ENCODE results near the gene MED12L. TPM values are rescaled to one million over a fixed set of nuclear protein-coding genes. Genes with fewer than 3 reads are reported as not detected.
A peak's percentile ranks its signal among the peaks of the same experiment; 100 is the strongest.
"Not testable (repeated sequence)": the region's sequence is repeated elsewhere in the genome, so short reads cannot be mapped to it uniquely, and the experiment has no call there.

Gene MED12L
- total RNA-seq, 4 donors from 2014 or later = 1.6 to 23.7 (median 4.0) TPM

GRCh38 chr3:151226825-151227224 is 141.4 kb downstream of the MED12L start:
- H3K27ac ChIP-seq = no peak overlapping the region
- intact Hi-C loops (cut with DNase I) = loop anchor here (5.0 kb wide), 1 partner anchor 55 kb away; no protein-coding TSS in a partner anchor
- WGBS, 2 donors = 80 to 89% methylated on average over 5 of the region's 5 CpGs
- no peaks in the 10 kb centered on the region for H3K9me3 ChIP-seq
- H3K4me1 ChIP-seq = peaks cover 7 to 12% of the 10 kb centered on the region in 2 donors
- TF ChIP-seq POLR2A (IDR thresholded peaks at IDR 0.05) = no peak
- TF ChIP-seq CTCF (IDR thresholded peaks at IDR 0.05) = no peak
- H3K36me3 ChIP-seq = no peaks in the 10 kb centered on the region
- H3K27me3 ChIP-seq = no peaks in the 10 kb centered on the region
- no peak overlapping the region for H3K4me3 ChIP-seq (replicated peaks in 1 of 3)
- no peak for DNase-seq

GRCh38 chr3:151227266-151227806 is 141.9 kb downstream of the MED12L start:
- Histone ChIP-seq H3K36me3 (no peaks in the 10 kb centered on the region), H3K4me3 (replicated peaks in 1 of 3) (no peak overlapping the region), H3K4me1 (peaks cover 7 to 12% of the 10 kb centered on the region in 2 donors), H3K9me3 (no peaks in the 10 kb centered on the region), H3K27ac (no peak overlapping the region), H3K27me3 (no peaks in the 10 kb centered on the region)
- intact Hi-C loops (cut with DNase I) = loop anchor here (5.0 kb wide), 1 partner anchor 55 kb away; no protein-coding TSS in a partner anchor
- TF ChIP-seq CTCF (IDR thresholded peaks at IDR 0.05) = no peak
- TF ChIP-seq POLR2A (IDR thresholded peaks at IDR 0.05) = no peak
- no peak for DNase-seq
- 77 to 86% methylated on average over 6 of the region's 6 CpGs for WGBS, 2 donors

GRCh38 chr3:151227807-151228665 is 142.6 kb downstream of the MED12L start:
- Histone ChIP-seq H3K9me3 (no peaks in the 10 kb centered on the region), H3K36me3 (no peaks in the 10 kb centered on the region), H3K4me1 (peaks cover 7 to 12% of the 10 kb centered on the region in 2 donors), H3K27ac (peak overlapping the region in 1 of 3 donors; percentile 39), H3K27me3 (no peaks in the 10 kb centered on the region), H3K4me3 (replicated peaks in 1 of 3) (no peak overlapping the region)
- TF ChIP-seq CTCF (IDR thresholded peaks at IDR 0.05) (peak; percentile 76 to 89 (median 82)), POLR2A (IDR thresholded peaks at IDR 0.05) (no peak)
- WGBS, 2 donors = 33 to 35% methylated on average over 9 of the region's 9 CpGs
- peak; percentile 69 to 75 for DNase-seq
- intact Hi-C loops (cut with DNase I) = loop anchor here (5.0 kb wide), 1 partner anchor 54 kb away; no protein-coding TSS in a partner anchor

- intact Hi-C loops (cut with DNase I) = loop anchor here (5.0 kb wide), 1 partner anchor 54 kb away; no protein-coding TSS in a partner anchor
- TF ChIP-seq POLR2A (IDR thresholded peaks at IDR 0.05) (no peak), CTCF (IDR thresholded peaks at IDR 0.05) (no peak)
- WGBS, 2 donors = 59 to 77% methylated on average over 1 of the region's 1 CpG
- Histone ChIP-seq H3K4me1 (peaks cover 7 to 12% of the 10 kb centered on the region in 2 donors), H3K27ac (peak overlapping the region in 1 of 3 donors; percentile 39), H3K27me3 (no peaks in the 10 kb centered on the region), H3K9me3 (no peaks in the 10 kb centered on the region), H3K36me3 (no peaks in the 10 kb centered on the region), H3K4me3 (replicated peaks in 1 of 3) (no peak overlapping the region)
- no peak for DNase-seq
These were observed 143.2 kb downstream of the MED12L start for GRCh38 chr3:151228666-151229040.

- intact Hi-C loops (cut with DNase I) = no loop called here
- H3K4me1 ChIP-seq = peaks cover 7 to 12% of the 10 kb centered on the region in 2 donors
- 61 to 71% methylated on average over 4 of the region's 4 CpGs for WGBS, 2 donors
- no peaks in the 10 kb centered on the region for H3K27me3 ChIP-seq
- H3K9me3 ChIP-seq = no peaks in the 10 kb centered on the region
- no peak overlapping the region for H3K4me3 ChIP-seq (replicated peaks in 1 of 3)
- no peak for DNase-seq
- TF ChIP-seq POLR2A (IDR thresholded peaks at IDR 0.05) = no peak
- TF ChIP-seq CTCF (IDR thresholded peaks at IDR 0.05) = no peak
- H3K36me3 ChIP-seq = no peaks in the 10 kb centered on the region
- no peak overlapping the region for H3K27ac ChIP-seq
These were observed 145.2 kb downstream of the MED12L start for GRCh38 chr3:151230646-151231045.

GRCh38 chr3:151232403-151232802 is 146.9 kb downstream of the MED12L start:
- H3K27ac ChIP-seq; DNase-seq; H3K27me3 ChIP-seq; H3K4me3 ChIP-seq (replicated peaks in 1 of 3); H3K36me3 ChIP-seq; H3K9me3 ChIP-seq; intact Hi-C loops (cut with DNase I): not testable (repeated sequence)
- H3K4me1 ChIP-seq = peaks cover 7 to 12% of the 10 kb centered on the region in 2 donors

Measured in thyroid gland (tissue), 4 donors.